Loucy (cell line): ENCODE measurements around the gene PSMC1.

Experiments used
- H2AFZ ChIP-seq: fragments of 200-600 bp; sonication (generic); 2 replicates; pipeline ENCODE4 v1.6.0; 2016; ENCODE audit warnings: antibody characterized with exemption, mild to moderate bottlenecking, low read length, moderate library complexity
- H3F3A ChIP-seq: fragments of 200-600 bp; 2 replicates; pipeline ENCODE4 v1.6.0; 2016; ENCODE audit warnings: antibody characterized with exemption, low read depth, mild to moderate bottlenecking
- H3K27me3 ChIP-seq: fragments of 200-600 bp; sonication (generic); 2 replicates; pipeline ENCODE4 v1.6.1; 2014; ENCODE audit warnings: low read length, mild to moderate bottlenecking; ENCODE audit not compliant: insufficient read depth, poor library complexity, severe bottlenecking
- H3K36me3 ChIP-seq: fragments of 200-600 bp; sonication (generic); 2 replicates; pipeline ENCODE4 v1.6.1; 2016; ENCODE audit warnings: low read length; ENCODE audit not compliant: insufficient read depth
- H3K4me1 ChIP-seq: fragments of 200-600 bp; sonication (generic); 2 replicates; pipeline ENCODE4 v1.5.1; 2014; ENCODE audit warnings: low read length, mild to moderate bottlenecking; ENCODE audit not compliant: insufficient read depth, poor library complexity, severe bottlenecking
- H3K4me2 ChIP-seq: fragments of 200-600 bp; sonication (generic); 2 replicates; pipeline ENCODE4 v1.6.0; 2014; ENCODE audit warnings: antibody characterized with exemption, low read length, low read depth, mild to moderate bottlenecking; ENCODE audit not compliant: poor library complexity, severe bottlenecking
- H3K4me3 ChIP-seq: fragments of 200-600 bp; sonication (generic); 2 replicates; pipeline ENCODE4 v1.5.1; 2014; ENCODE audit warnings: low read length, mild to moderate bottlenecking, mixed read lengths; ENCODE audit not compliant: poor library complexity, severe bottlenecking
- H3K79me2 ChIP-seq: fragments of 200-600 bp; sonication (generic); 2 replicates; pipeline ENCODE4 v1.6.1; 2014; ENCODE audit warnings: low read length; ENCODE audit not compliant: insufficient read depth
- H3K9ac ChIP-seq: fragments of 200-600 bp; sonication (generic); 2 replicates; pipeline ENCODE4 v1.6.0; 2014; ENCODE audit warnings: mild to moderate bottlenecking, low read depth, low read length, moderate library complexity; ENCODE audit not compliant: poor library complexity, severe bottlenecking
- H3K9me2 ChIP-seq: fragments of 200-600 bp; sonication (generic); replicated peaks from 2 replicates; pipeline ENCODE4 v1.6.1; 2016; ENCODE audit warnings: low read depth, low read length, mixed read lengths
- H3K9me3 ChIP-seq: fragments of 200-600 bp; sonication (generic); 2 replicates; pipeline ENCODE4 v1.6.1; 2014; ENCODE audit warnings: mild to moderate bottlenecking, antibody characterized with exemption, low read length, low read depth; ENCODE audit not compliant: insufficient read depth
- H4K20me1 ChIP-seq: fragments of 200-600 bp; sonication (generic); 2 replicates; pipeline ENCODE4 v1.6.0; 2014; ENCODE audit warnings: antibody characterized with exemption, low read length, mild to moderate bottlenecking; ENCODE audit not compliant: insufficient read depth, poor library complexity, severe bottlenecking
- EZH2phosphoT487 ChIP-seq: fragments of 200-600 bp; IDR thresholded peaks from 2 replicates; pipeline ENCODE4 v1.6.1; 2018; ENCODE audit warnings: antibody characterized with exemption, mild to moderate bottlenecking, moderate library complexity, borderline replicate concordance
- TF ChIP-seq, protein P1 (sequence below): fragments of 200-600 bp; sonication (generic); conservative IDR thresholded peaks from 2 replicates; pipeline ENCODE4 v1.5.1; 2014; ENCODE audit warnings: mild to moderate bottlenecking, antibody characterized with exemption, low read length

Gene PSMC1

DNA sequence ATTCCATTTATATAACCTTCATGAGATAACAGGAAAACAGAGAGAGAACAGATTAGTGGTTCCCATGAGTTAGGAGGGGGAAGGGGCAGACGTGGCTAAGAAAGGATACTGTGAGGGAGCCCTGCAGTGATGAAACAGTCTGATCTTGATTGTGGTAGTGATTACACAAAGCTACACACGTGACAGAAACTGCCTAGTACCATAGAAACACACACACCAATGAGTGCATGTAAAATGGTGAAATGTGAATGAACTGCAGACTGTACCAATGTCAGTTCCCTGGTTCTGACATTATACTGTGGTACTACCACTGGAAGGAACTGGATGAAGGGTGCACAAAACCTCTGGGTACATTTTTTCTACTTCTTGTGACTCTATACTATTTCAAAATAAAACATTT is 38.5 kb downstream of the PSMC1 start:
- Histone ChIP-seq H3K27me3 (no peaks in the 10 kb centered on the region), H3K79me2 (no peaks in the 10 kb centered on the region), H3F3A (no peaks in the 10 kb centered on the region), H3K9me2 (no peaks in the 10 kb centered on the region), H3K4me2 (no peak overlapping the region), H3K9me3 (no peaks in the 10 kb centered on the region), H3K4me1 (no peaks in the 10 kb centered on the region), H3K4me3 (no peak overlapping the region), H3K36me3 (peaks cover 66% of the 10 kb centered on the region; the same call in 1 of the 2 replicates), H4K20me1 (no peaks in the 10 kb centered on the region), H2AFZ (no peak overlapping the region), H3K9ac (no peak overlapping the region)
- TF ChIP-seq EZH2phosphoT487: no peak
- TF ChIP-seq, protein P1, sequence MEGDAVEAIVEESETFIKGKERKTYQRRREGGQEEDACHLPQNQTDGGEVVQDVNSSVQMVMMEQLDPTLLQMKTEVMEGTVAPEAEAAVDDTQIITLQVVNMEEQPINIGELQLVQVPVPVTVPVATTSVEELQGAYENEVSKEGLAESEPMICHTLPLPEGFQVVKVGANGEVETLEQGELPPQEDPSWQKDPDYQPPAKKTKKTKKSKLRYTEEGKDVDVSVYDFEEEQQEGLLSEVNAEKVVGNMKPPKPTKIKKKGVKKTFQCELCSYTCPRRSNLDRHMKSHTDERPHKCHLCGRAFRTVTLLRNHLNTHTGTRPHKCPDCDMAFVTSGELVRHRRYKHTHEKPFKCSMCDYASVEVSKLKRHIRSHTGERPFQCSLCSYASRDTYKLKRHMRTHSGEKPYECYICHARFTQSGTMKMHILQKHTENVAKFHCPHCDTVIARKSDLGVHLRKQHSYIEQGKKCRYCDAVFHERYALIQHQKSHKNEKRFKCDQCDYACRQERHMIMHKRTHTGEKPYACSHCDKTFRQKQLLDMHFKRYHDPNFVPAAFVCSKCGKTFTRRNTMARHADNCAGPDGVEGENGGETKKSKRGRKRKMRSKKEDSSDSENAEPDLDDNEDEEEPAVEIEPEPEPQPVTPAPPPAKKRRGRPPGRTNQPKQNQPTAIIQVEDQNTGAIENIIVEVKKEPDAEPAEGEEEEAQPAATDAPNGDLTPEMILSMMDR: no peak

DNA sequence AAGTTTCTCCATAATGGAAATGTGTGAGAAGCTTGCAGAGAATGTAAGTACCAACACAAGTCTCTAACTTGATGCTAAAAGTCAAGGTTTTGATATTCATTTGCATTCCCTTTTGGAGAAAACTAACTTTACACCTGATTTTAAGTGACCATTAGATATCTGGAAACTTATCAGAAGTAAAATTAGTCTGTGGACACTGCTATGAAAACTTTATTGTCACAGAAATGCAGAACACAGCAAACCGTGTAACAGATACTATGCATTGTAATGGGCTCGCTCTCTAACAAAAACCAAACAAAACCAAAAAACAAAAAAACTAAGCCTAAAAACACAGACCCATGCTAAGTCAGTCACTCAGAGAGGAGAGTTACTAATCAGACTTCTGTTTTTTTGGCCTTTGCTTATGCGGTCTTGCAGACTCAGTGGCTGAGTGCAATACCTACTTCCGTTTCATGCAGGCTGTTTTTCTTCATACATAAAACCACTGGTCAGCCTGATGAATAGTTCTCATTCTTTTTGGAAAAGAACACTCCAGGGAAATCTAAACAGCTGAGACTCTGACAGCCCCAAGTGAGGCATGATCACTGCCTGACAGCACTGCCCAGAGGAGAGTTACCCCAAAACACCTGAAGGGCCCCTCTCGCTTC is 39.6 kb downstream of the PSMC1 start:
- H3K36me3 ChIP-seq: peaks cover 57% of the 10 kb centered on the region; the same call in 1 of the 2 replicates
- TF ChIP-seq, protein P1: no peak
- no peak for TF ChIP-seq EZH2phosphoT487

DNA sequence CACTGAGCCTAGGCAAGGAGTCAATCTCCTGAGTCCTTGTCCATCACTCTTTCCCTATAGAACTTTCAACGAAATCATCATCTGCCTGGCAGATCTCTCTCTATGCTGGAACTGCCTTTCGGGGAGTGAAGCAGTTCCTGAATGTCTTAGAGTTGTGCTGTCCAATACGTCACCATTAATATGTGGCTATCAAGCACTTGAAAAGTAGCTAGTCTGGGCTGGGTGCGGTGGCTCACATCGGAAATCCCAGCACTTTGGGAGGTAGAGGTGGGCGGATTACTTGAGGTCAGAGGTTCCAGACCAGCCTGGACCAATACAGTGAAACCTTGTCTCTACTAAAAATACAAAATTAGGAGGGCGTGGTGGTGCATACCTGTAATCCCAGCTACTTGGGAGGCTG is 40.3 kb downstream of the PSMC1 start:
- H3K9me2 ChIP-seq: no peaks in the 10 kb centered on the region

More for the DNA sequence above, 39.6 kb downstream of the PSMC1 start:
- no peaks in the 10 kb centered on the region for H3K79me2 ChIP-seq
- H3K9ac ChIP-seq: no peak overlapping the region
- no peaks in the 10 kb centered on the region for H3K9me3 ChIP-seq
- H4K20me1 ChIP-seq: no peaks in the 10 kb centered on the region
- H3K4me1 ChIP-seq: no peaks in the 10 kb centered on the region
- no peak overlapping the region for H3K4me3 ChIP-seq
- H2AFZ ChIP-seq: no peak overlapping the region
- no peak overlapping the region for H3K4me2 ChIP-seq
- no peaks in the 10 kb centered on the region for H3K27me3 ChIP-seq
- peaks cover under 1% of the 10 kb centered on the region; the same call in 1 of the 2 replicates for H3F3A ChIP-seq
- H3K9me2 ChIP-seq: no peaks in the 10 kb centered on the region

More for the DNA sequence above, 40.3 kb downstream of the PSMC1 start:
- TF ChIP-seq, protein P1: no peak
- no peak for TF ChIP-seq EZH2phosphoT487
- Histone ChIP-seq H3K27me3 (no peaks in the 10 kb centered on the region), H4K20me1 (no peaks in the 10 kb centered on the region), H3K4me2 (no peak overlapping the region), H3K4me3 (no peak overlapping the region), H3K9me3 (no peaks in the 10 kb centered on the region), H3K36me3 (peaks cover 53% of the 10 kb centered on the region; the same call in 1 of the 2 replicates), H3K79me2 (no peaks in the 10 kb centered on the region), H3K9ac (no peak overlapping the region), H2AFZ (no peak overlapping the region), H3F3A (peaks cover 3% of the 10 kb centered on the region; the same call in 1 of the 2 replicates), H3K4me1 (no peaks in the 10 kb centered on the region)
